Ishikawa (cell line): ENCODE data around the gene TNFRSF9.

Experiments
- CEBPB ChIP-seq: IDR thresholded peaks from 2 replicates; pipeline ENCODE4 v1.6.1; 2012
- CREB1 ChIP-seq: IDR thresholded peaks from 2 replicates; pipeline ENCODE4 v1.6.1; 2012; ENCODE audit warnings: low read depth
- EGR1 ChIP-seq: IDR thresholded peaks from 2 replicates; pipeline ENCODE4 v1.6.1; 2012
- EP300 ChIP-seq: IDR thresholded peaks from 2 replicates; pipeline ENCODE4 v1.6.1; 2012; ENCODE audit warnings: borderline replicate concordance
- FOXM1 ChIP-seq: IDR thresholded peaks from 2 replicates; pipeline ENCODE4 v1.6.1; 2012; ENCODE audit warnings: low read depth, borderline replicate concordance
- NFIC ChIP-seq: IDR thresholded peaks from 2 replicates; pipeline ENCODE4 v1.6.1; 2012
- RAD21 ChIP-seq: IDR thresholded peaks from 2 replicates; pipeline ENCODE4 v1.6.1; 2012; ENCODE audit warnings: low read depth
- TAF1 ChIP-seq: IDR thresholded peaks from 2 replicates; pipeline ENCODE4 v1.6.1; 2012; ENCODE audit warnings: low read depth, mild to moderate bottlenecking
- TCF12 ChIP-seq: IDR thresholded peaks from 2 replicates; pipeline ENCODE4 v1.6.1; 2012; ENCODE audit warnings: low read depth
- TEAD4 ChIP-seq: IDR thresholded peaks from 2 replicates; pipeline ENCODE4 v1.6.1; 2012
- YY1 ChIP-seq: IDR thresholded peaks from 2 replicates; pipeline ENCODE4 v1.6.1; 2012; ENCODE audit warnings: low read depth
- ZBTB7A ChIP-seq: IDR thresholded peaks from 2 replicates; pipeline ENCODE4 v1.6.1; 2012; ENCODE audit warnings: low read depth
- TF ChIP-seq, protein P1 (sequence below): IDR thresholded peaks from 2 replicates; pipeline ENCODE4 v1.6.1; 2012
- TF ChIP-seq, protein P2 (sequence below): IDR thresholded peaks from 2 replicates; pipeline ENCODE4 v1.6.1; 2012; ENCODE audit warnings: low read depth, mild to moderate bottlenecking
- TF ChIP-seq, protein P3 (sequence below): IDR thresholded peaks from 2 replicates; pipeline ENCODE4 v1.6.1; 2012

TNFRSF9 gene

DNA sequence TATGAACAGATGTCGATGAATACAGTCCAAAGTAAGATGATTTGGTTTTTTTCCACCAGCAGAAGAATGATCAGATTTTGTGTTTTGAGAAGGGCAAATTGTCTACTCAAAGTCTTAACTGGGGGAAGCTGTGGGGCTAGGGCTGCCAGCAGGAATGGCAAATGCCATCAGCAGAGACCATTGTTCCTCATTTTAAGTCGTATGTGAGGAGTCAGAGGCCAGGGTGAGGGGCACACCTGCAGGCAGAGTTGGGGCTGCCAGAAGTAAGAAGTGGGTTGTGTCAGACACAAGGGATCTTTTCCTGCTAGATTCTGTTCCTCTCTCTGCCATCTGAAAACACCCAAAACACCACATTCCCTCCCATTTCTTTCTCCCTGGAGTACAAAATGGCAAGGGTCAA is 29.6 kb upstream of the TNFRSF9 start:
- no peak for TF ChIP-seq ZBTB7A

DNA sequence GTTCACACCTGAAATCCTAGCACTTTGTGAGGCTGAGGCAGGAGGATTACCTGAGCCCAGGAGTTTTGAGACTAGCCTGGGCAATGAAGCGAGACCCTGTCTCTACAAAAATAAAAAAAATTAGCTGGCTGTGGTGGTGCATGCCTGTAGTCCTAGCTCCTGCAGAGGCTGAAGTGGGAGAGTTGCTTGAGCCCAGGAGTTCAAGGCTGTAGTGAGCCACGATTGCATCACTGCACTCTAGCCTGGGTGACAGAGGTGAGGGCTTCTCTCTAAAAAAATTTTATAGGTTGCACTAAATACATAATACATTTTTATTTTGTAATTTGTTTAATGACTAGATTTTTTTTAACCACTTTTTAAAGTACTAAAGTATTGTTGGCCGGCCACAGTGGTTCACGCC is 27.0 kb upstream of the TNFRSF9 start:
- TF ChIP-seq YY1: no peak
- TF ChIP-seq RAD21: no peak
- no peak for TF ChIP-seq CREB1
- TF ChIP-seq, protein P1, sequence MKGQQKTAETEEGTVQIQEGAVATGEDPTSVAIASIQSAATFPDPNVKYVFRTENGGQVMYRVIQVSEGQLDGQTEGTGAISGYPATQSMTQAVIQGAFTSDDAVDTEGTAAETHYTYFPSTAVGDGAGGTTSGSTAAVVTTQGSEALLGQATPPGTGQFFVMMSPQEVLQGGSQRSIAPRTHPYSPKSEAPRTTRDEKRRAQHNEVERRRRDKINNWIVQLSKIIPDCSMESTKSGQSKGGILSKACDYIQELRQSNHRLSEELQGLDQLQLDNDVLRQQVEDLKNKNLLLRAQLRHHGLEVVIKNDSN: no peak
- no peak for TF ChIP-seq ZBTB7A
- no peak for TF ChIP-seq TAF1
- TF ChIP-seq CEBPB: no peak
- TF ChIP-seq TEAD4: no peak
- no peak for TF ChIP-seq EGR1
- TF ChIP-seq EP300: no peak
- TF ChIP-seq NFIC: no peak
- TF ChIP-seq, protein P2, sequence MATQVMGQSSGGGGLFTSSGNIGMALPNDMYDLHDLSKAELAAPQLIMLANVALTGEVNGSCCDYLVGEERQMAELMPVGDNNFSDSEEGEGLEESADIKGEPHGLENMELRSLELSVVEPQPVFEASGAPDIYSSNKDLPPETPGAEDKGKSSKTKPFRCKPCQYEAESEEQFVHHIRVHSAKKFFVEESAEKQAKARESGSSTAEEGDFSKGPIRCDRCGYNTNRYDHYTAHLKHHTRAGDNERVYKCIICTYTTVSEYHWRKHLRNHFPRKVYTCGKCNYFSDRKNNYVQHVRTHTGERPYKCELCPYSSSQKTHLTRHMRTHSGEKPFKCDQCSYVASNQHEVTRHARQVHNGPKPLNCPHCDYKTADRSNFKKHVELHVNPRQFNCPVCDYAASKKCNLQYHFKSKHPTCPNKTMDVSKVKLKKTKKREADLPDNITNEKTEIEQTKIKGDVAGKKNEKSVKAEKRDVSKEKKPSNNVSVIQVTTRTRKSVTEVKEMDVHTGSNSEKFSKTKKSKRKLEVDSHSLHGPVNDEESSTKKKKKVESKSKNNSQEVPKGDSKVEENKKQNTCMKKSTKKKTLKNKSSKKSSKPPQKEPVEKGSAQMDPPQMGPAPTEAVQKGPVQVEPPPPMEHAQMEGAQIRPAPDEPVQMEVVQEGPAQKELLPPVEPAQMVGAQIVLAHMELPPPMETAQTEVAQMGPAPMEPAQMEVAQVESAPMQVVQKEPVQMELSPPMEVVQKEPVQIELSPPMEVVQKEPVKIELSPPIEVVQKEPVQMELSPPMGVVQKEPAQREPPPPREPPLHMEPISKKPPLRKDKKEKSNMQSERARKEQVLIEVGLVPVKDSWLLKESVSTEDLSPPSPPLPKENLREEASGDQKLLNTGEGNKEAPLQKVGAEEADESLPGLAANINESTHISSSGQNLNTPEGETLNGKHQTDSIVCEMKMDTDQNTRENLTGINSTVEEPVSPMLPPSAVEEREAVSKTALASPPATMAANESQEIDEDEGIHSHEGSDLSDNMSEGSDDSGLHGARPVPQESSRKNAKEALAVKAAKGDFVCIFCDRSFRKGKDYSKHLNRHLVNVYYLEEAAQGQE: no peak
- TF ChIP-seq FOXM1: no peak
- TF ChIP-seq, protein P3, sequence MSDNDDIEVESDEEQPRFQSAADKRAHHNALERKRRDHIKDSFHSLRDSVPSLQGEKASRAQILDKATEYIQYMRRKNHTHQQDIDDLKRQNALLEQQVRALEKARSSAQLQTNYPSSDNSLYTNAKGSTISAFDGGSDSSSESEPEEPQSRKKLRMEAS: no peak
- TF ChIP-seq TCF12: no peak

DNA sequence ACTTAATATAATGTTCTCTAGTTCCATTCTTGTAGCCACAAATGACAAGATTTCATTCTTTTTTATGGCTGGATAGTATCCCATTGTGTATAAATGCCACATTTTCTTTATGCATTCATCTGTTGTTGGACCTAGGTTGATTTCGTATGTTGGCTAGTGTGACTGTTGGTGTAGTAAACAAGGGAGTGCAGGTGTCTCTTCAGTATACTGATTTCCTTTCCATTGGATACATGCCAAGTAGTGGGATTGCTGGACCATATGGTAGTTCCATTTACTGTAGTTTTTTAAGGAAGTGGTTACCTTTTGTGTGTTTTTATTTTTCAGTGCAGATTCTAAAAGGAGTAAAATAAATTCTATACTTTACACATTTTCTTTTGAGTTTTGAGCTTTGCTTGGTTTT is 26.6 kb upstream of the TNFRSF9 start:
- TF ChIP-seq TAF1 (no peak), NFIC (no peak), TCF12 (no peak), YY1 (no peak), FOXM1 (no peak), ZBTB7A (no peak), CREB1 (no peak), EGR1 (no peak), CEBPB (no peak), EP300 (no peak), RAD21 (no peak), TEAD4 (no peak)
- TF ChIP-seq, protein P2: no peak
- TF ChIP-seq, protein P1: no peak
- TF ChIP-seq, protein P3: no peak

DNA sequence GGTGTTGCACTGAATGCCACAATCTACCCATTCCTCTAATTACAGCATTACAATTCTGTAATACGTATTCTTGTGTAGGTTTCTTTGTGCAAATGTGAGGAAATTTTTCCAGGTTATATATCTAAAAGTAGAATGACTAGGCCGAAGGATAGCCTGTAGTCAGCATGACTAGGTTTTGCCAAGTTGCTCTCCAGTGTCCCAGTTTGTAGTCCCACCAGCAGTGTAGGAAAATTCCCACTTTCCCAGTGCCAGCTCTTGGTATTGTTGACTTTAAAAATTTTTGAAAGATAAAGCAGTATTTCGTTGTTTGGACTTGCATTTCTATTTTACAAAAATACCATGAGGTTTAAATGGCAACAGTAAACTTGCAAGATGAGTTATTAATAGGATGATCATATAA is 23.8 kb upstream of the TNFRSF9 start:
- TF ChIP-seq, protein P3: no peak
- TF ChIP-seq CREB1 (no peak), NFIC (no peak), EP300 (no peak), CEBPB (no peak), YY1 (no peak), TAF1 (no peak), FOXM1 (no peak), ZBTB7A (no peak), RAD21 (no peak), EGR1 (no peak), TCF12 (no peak), TEAD4 (no peak)
- TF ChIP-seq, protein P2: no peak
- TF ChIP-seq, protein P1: no peak
